Anterior cingulate cortex (tissue), 58 donors: ENCODE measurements around the gene NEBL.

Experiments
- DNase-seq, 58 donors: peaks; one replicate each; lab custom pipeline; 2025; lab: John Stamatoyannopoulos, UW

NEBL gene

GRCh38 chr10:20908391-20908790 is 11.3 kb upstream of the NEBL start:
- DNase-seq: no peak

DNA sequence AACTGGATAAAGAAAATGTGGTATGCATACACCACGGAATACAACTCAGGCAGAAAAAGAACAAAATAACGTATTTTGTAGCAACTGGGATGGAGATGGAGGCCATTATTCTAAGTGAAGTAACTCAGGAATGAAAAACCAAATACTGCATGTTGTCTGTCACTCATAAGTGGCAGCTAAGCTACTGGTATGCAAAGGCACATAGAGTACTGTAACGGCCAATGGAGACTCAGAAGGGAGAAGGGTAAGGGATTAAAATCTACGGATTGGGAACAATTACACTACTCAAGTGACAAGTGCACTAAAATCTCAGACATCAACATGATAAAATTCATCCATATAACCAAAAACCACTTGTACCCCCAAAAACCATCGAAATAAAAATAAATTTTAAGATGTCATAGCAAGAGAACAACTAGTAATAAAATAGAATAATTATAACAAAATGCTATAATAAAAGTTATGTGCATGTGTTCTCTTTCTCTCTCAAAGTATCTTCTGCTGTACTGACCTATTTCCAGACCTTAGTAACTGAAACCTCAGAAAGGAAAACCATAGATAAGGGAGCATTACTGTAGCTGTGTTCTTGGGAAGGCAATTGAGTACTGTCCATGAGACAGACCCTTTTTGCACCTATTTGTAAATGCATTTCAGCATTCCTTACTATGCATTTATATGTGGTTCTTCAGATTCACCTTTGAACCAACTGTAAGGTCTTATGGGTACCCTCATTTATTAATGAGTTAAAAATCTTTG is 6.7 kb upstream of the NEBL start:
- no peak for DNase-seq

GRCh38 chr10:20901110-20901509 is 4.0 kb upstream of the NEBL start:
- no peak for DNase-seq

GRCh38 chr10:20898866-20899535 is 1.9 kb upstream of the NEBL start:
- DNase-seq: no peak

- DNase-seq: no peak
These were observed 3.8 kb downstream of the NEBL start for GRCh38 chr10:20893297-20893696.

DNA sequence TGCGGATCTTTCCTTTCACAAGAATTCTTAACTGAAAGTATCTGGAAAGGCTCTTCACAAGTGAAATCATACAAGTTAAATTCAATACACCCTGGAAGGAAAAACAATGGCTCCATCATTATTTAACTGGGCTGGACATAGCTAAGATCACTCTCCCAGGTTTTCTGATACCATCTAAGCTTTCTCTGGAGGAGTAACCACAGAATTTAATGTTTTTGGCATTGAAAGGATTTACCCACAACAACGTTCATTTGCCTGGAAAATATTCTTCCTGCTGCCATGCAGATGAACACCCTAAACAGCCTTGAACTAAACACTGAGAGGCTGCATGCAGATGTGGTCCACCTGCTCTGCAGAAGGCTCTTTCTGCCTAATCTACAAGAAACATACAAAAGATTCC is 4.3 kb downstream of the NEBL start:
- no peak for DNase-seq

DNA sequence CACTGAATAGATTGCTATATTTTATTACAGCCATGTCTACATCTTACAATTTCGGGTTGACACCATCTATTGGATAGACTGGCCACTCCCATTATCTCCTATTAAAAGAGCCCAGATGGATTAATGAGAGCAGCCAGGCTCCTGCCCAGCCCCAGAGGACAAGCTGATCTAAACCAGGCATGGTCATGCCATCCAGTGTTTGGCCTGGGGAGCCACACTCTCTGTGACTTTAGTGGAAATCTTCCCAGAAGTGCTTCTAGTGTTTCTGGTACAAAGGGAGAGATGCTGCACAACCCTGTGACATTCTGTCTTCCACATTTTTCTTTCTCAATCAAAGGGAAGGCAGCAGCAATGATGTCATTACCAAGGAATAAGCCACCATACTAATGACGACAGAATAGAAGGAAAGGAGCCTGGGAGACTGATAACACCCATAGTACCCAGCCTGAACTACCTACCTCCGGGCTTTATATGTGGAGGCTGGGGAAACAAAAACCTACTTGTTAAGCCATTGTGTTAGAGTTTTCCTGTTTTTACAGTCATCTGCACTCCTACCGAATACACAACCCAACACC is 5.0 kb downstream of the NEBL start:
- DNase-seq: no peak

DNA sequence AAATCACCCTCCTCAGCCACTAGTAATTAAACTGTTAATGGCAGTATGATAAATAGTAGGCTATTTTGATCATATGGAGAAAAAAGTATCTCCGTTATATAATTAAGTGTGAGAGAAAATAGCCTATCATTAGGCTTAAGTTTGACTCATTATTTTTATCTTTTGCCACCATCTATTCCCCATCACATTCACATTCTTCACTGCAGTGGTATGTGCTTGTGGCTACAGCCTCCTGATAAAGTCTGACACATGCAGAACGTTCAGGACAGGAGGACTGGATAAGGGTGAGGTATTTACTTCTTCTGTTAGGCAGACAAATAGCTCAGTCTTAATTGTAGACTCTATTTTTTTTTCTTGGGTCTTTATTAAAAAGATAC is 5.8 kb downstream of the NEBL start:
- no peak for DNase-seq

DNA sequence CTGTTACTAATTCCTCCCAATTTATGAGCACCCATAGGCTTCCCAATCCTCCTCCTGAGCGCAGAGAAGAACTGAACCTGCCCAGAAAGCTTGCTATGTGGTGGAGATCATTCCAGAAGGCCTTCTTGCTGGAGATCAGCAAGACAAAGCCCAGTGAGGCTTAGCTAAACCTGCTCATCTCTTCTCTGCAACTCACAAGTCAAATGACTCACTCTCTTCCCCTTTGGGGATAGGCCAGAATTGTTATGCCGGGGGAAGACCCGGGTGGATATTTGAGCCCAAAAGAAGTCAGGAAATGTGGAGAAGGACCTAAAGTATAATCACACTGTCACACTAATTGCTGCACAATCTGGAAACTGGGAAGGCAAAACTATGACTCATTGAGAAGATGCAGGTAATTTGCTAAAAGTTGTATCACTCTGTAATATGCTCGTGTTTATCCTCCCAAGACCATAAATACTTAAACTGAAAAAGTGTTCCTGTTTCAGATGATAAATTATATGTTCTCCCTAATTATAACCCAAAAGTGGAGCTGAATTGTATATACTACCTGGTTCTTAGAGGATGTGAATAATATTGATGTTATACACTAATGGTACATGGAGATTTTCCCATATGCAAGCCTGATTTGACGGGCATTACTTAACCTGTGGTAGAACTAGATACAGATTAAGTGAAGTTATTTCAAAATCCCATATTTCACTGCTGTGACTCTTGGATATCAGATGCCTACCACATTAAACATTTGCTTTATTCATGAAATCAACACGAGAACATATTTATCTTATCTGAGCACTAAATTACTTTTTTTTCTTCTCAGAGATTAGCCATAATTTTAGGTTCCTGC is 6.4 kb downstream of the NEBL start:
- DNase-seq: no peak

DNA sequence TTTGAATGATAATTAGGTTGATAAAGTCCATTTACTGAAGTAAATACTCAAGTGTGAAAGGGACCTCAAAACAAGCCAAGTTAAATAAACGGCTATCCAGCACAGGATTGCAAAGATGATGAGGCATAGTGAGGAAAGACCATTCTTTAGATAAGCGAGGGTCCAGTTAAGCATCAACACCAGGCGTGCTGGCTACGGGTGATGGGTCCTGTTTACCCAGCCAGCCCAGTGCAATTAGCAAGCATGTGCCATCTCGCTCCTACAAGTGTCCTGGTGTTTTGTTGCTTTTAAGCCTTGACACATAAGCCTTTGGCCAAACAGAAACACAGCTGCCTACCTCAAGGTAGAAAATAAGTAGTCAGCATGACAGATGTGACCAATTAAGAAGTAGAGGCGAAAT is 7.1 kb downstream of the NEBL start:
- no peak for DNase-seq

DNA sequence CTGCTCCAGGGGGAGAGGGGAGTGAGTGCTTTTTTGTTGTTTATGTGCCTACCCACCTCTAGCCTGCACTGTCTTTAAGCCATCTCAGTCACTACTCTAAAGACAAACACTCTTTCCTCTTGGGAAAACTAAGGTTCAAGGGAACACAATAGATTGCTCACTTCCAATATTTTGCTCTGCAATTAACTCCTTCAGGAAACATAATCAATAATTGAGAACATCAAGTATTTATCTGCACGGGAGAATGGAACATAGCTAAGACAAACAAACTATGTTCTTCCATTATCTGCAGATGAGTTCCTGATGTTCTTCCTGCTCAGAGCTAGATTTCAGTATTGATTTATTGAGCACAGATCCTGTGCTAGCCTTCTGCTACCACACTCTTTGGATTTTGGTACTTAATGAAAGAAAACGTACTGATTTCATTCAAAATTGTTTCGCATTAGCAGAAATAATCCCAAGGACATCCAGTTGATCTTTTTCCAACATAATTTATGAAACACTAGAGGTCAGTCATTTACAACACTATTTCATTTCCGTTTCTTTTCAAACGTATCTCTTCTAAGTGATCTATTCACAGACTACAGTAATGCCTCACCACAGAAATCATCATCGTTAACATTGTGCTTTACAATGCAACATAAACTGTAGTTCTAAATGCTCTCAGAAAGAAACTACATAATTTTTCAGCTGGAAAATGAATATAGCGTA is 8.3 kb downstream of the NEBL start:
- DNase-seq: no peak

GRCh38 chr10:20887706-20888555 is 9.2 kb downstream of the NEBL start:
- DNase-seq: no peak

DNA sequence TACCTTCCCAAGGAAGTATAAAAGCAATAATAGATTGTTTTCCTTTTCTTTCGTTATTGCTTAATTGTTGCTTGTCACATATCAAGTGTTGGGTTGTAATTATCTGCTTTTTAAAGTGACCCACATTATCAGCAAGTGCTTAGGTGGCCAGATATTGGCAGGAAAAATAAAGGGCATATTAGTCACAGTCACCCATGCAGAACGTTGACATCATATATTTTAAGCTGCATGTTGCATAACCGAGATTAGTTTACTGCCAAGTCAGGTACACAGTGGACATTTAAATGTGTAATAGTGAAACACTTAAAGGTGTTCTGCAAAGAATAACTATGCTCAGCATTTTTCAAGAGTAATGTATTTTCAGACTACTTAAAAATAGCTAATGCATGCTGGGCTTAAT is 11.4 kb downstream of the NEBL start:
- no peak for DNase-seq

DNA sequence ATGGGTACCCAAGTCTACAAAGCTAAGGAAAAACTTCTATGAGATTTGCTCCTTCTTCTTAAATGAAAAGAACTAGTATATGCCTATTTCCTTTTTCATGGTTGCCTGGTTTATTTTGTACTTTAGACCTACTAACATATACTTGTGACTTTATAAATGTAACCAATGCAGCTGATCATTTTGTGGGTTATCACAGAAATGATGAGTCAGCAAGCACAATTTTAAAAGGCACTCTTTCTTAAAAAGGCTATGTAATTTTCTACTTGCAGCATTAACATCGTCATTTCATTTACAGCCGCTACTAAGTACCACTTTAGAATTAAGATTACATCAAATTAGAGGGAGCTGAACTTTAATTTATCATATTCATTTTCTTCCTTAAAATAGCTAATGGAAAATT is 13.6 kb downstream of the NEBL start:
- no peak for DNase-seq

DNA sequence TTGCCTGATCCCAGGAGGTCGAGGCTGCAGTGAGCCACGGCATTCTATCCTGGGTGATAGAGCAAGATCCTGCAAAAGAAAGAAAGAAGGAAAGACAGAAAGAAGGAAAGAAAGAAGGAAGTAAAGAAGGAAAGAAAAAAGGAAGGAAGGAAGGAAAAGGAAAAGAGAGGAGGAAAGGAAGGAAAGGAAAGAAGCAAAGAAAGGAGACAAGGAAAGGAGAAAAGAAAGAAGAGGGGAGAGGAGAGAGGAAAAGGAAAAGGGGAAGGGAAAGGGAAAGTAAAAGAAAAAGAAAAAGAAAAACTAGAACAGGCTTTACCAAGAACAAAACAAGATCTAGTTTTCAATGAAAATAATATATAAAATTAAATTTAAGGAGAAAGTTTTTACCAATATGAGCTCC is 15.0 kb downstream of the NEBL start:
- DNase-seq: no peak

GRCh38 chr10:20879136-20879535 is 18.0 kb downstream of the NEBL start:
- DNase-seq: no peak

- DNase-seq: no peak
These were observed 18.8 kb downstream of the NEBL start for GRCh38 chr10:20877986-20878983.

- no peak for DNase-seq
These were observed 19.6 kb downstream of the NEBL start for GRCh38 chr10:20877554-20877953.
